SK-N-SH treated with all-trans-retinoic acid at 6 μM for 48 hours (cell line): ENCODE results near the gene IKZF1.

Source experiments
- GLIS3 ChIP-seq: fragments of 250-450 bp; sonication (Bioruptor Pico); IDR thresholded peaks from 2 replicates; pipeline ENCODE4 v1.5.0; 2020; ENCODE audit warnings: mild to moderate bottlenecking, moderate library complexity
- ZFP3 ChIP-seq: fragments of 250-450 bp; sonication (Bioruptor Pico); IDR thresholded peaks from 2 replicates; pipeline ENCODE4 v1.5.0; 2020; ENCODE audit warnings: mild to moderate bottlenecking, moderate library complexity
- ZFP30 ChIP-seq: fragments of 450-650 bp; formaldehyde crosslinking; IDR thresholded peaks from 2 replicates; pipeline ENCODE4 v1.5.0; 2022; ENCODE audit warnings: mild to moderate bottlenecking, moderate library complexity

- no peak for TF ChIP-seq GLIS3 (CRISPR knock-in tag)
- TF ChIP-seq ZFP3 (CRISPR knock-in tag): no peak
- TF ChIP-seq ZFP30 (CRISPR knock-in tag): no peak
Observed at GRCh38 chr7:50367100-50367499, 62.6 kb downstream of the IKZF1 start.
